ENCODE measurements around the gene CACNA1I. TPM values are rescaled to one million over a fixed set of nuclear protein-coding genes. Genes with fewer than 3 reads are reported as not detected.

Gene CACNA1I
- total and polyA plus RNA-seq, 9 donors, result 0.02 to 0.23 (median 0.09) TPM; not detected in 1

- Histone ChIP-seq H3K4me3 (no peak overlapping the region), H3K36me3 (no peaks in the 10 kb centered on the region), H3K27ac (no peak overlapping the region), H3K27me3 (no peaks in the 10 kb centered on the region), H3K4me1 (ENCODE audit: insufficient read depth) (no peaks in the 10 kb centered on the region), H3K9me3 (no peaks in the 10 kb centered on the region)
- no peak for DNase-seq
- WGBS, 3 donors, result 52 to 57% (median 54%) methylated on average over 7 of the region's 7 CpGs
- TF ChIP-seq CTCF (IDR thresholded peaks at IDR 0.05), result no peak
- TF ChIP-seq POLR2A (IDR thresholded peaks at IDR 0.05), result no peak
- intact Hi-C loops (cut with DNase I), result no loop called here
These were observed 104.0 kb downstream of the CACNA1I start for GRCh38 chr22:39674536-39674935.

GRCh38 chr22:39675947-39676346 is 105.4 kb downstream of the CACNA1I start:
- no peaks in the 10 kb centered on the region for H3K27me3 ChIP-seq
- H3K4me3 ChIP-seq, result no peak overlapping the region
- no peak for DNase-seq
- intact Hi-C loops (cut with DNase I), result no loop called here
- 54 to 67% (median 65%) methylated on average over 10 of the region's 10 CpGs for WGBS, 3 donors
- H3K4me1 ChIP-seq (ENCODE audit: insufficient read depth), result no peaks in the 10 kb centered on the region
- no peak overlapping the region for H3K27ac ChIP-seq
- no peaks in the 10 kb centered on the region for H3K36me3 ChIP-seq
- no peak for TF ChIP-seq EP300 (IDR thresholded peaks at IDR 0.05)
- no peak for TF ChIP-seq CTCF (IDR thresholded peaks at IDR 0.05)
- TF ChIP-seq POLR2A (IDR thresholded peaks at IDR 0.05), result no peak
- H3K9me3 ChIP-seq, result no peaks in the 10 kb centered on the region

GRCh38 chr22:39677967-39678366 is 107.4 kb downstream of the CACNA1I start:
- Histone ChIP-seq H3K27me3 (no peaks in the 10 kb centered on the region), H3K27ac (no peak overlapping the region), H3K36me3 (no peaks in the 10 kb centered on the region), H3K4me3 (no peak overlapping the region), H3K9me3 (no peaks in the 10 kb centered on the region), H3K4me1 (ENCODE audit: insufficient read depth) (no peaks in the 10 kb centered on the region)
- WGBS, 3 donors, result 90 to 95% (median 91%) methylated on average over 12 of the region's 12 CpGs
- intact Hi-C loops (cut with DNase I), result no loop called here
- TF ChIP-seq POLR2A (IDR thresholded peaks at IDR 0.05) (no peak), CTCF (IDR thresholded peaks at IDR 0.05) (no peak), EP300 (IDR thresholded peaks at IDR 0.05) (no peak)
- no peak for DNase-seq

- Histone ChIP-seq H3K27ac (no peak overlapping the region), H3K9me3 (no peaks in the 10 kb centered on the region), H3K27me3 (no peaks in the 10 kb centered on the region), H3K4me1 (ENCODE audit: insufficient read depth) (no peaks in the 10 kb centered on the region), H3K36me3 (no peaks in the 10 kb centered on the region), H3K4me3 (no peak overlapping the region)
- intact Hi-C loops (cut with DNase I), result no loop called here
- no peak for DNase-seq
- 92 to 94% (median 93%) methylated on average over 37 to 47 of the region's 47 CpGs for WGBS, 3 donors
- TF ChIP-seq CTCF (IDR thresholded peaks at IDR 0.05) (no peak), POLR2A (IDR thresholded peaks at IDR 0.05) (no peak), EP300 (IDR thresholded peaks at IDR 0.05) (no peak)
These were observed 108.4 kb downstream of the CACNA1I start for GRCh38 chr22:39678862-39679490.
